Ishikawa (cell line): ENCODE data around the gene CEBPE.

Experiments used
- EGR1 ChIP-seq: IDR thresholded peaks from 2 replicates; pipeline ENCODE4 v1.6.1; 2012
- EP300 ChIP-seq: IDR thresholded peaks from 2 replicates; pipeline ENCODE4 v1.6.1; 2012; ENCODE audit warnings: borderline replicate concordance
- FOXM1 ChIP-seq: IDR thresholded peaks from 2 replicates; pipeline ENCODE4 v1.6.1; 2012; ENCODE audit warnings: low read depth, borderline replicate concordance
- NFIC ChIP-seq: IDR thresholded peaks from 2 replicates; pipeline ENCODE4 v1.6.1; 2012
- RAD21 ChIP-seq: IDR thresholded peaks from 2 replicates; pipeline ENCODE4 v1.6.1; 2012; ENCODE audit warnings: low read depth
- TAF1 ChIP-seq: IDR thresholded peaks from 2 replicates; pipeline ENCODE4 v1.6.1; 2012; ENCODE audit warnings: low read depth, mild to moderate bottlenecking
- TCF12 ChIP-seq: IDR thresholded peaks from 2 replicates; pipeline ENCODE4 v1.6.1; 2012; ENCODE audit warnings: low read depth
- YY1 ChIP-seq: IDR thresholded peaks from 2 replicates; pipeline ENCODE4 v1.6.1; 2012; ENCODE audit warnings: low read depth

DNA sequence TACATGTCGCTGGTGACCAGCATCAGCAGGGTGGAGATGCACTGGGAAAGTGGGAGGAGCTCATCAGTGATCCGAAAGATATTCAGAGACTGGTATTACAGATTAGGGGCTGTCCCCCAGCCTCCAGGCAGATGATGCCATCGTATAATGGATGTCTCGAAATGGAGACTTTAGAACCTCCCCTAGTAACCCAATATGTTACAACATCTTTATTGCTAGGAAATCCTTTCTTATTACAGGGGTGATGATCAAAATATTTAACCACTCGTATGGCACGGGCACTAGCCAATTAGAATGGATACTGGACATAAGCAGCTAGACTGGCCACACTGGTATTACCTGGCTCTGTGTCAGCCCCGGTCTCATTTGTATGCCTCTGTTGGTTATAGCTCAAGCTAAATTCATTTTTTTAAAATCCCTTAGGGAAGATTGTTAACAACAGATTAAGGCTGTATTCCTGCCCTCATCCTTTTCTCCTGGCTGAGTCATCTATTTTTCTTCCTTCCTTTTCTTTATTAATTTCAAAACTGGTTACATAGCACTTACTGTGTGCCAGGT lies 10.8 kb upstream of the CEBPE start:
- no peak for TF ChIP-seq TCF12
- no peak for TF ChIP-seq EP300
- TF ChIP-seq RAD21 = no peak
- TF ChIP-seq TAF1 = no peak
- no peak for TF ChIP-seq NFIC
- TF ChIP-seq FOXM1 = no peak
- TF ChIP-seq YY1 = no peak
- no peak for TF ChIP-seq EGR1
